Activated CD8-positive, alpha-beta T cell treated with anti-CD3 and anti-CD28 coated beads for 36 hours (primary cell): ENCODE data around the gene HOXC5. TPM values are rescaled to one million over a fixed set of nuclear protein-coding genes. Genes with fewer than 3 reads are reported as not detected.

ENCODE experiments used
- ATAC-seq: fragments of 200-7000 bp; cut with Tn5 transposase; one replicate; pipeline ENCODE4 v1.10.0; 2021; ENCODE audit warnings: mild to moderate bottlenecking, moderate library complexity
- CTCF ChIA-PET: fragments of 350-600 bp; sonication (Branson Sonifier 250); formaldehyde crosslinking; loops from one replicate; lab custom pipeline; 2021; ENCODE audit warnings: antibody characterized with exemption; lab: Charles Lee
- POLR2A ChIA-PET: fragments of 350-600 bp; sonication (Branson Sonifier 250); formaldehyde crosslinking; loops from one replicate; lab custom pipeline; 2021; ENCODE audit warnings: antibody characterized with exemption; lab: Charles Lee
- DNase-seq: peaks from one replicate; pipeline ENCODE4 v3.0.0-alpha.2; 2020
- H3K27ac Mint-ChIP-seq: one replicate; pipeline ENCODE4 v1.8.0; 2021; ENCODE audit warnings: mild to moderate bottlenecking, mixed read lengths
- H3K27me3 Mint-ChIP-seq: one replicate; pipeline ENCODE4 v1.8.0; 2021; ENCODE audit warnings: mixed read lengths
- H3K36me3 Mint-ChIP-seq: one replicate; pipeline ENCODE4 v1.8.0; 2021; ENCODE audit warnings: low read depth, mixed read lengths
- H3K4me1 Mint-ChIP-seq: one replicate; pipeline ENCODE4 v1.8.0; 2021; ENCODE audit warnings: low read depth, mixed read lengths
- H3K4me3 Mint-ChIP-seq: one replicate; pipeline ENCODE4 v1.8.0; 2021; ENCODE audit warnings: mild to moderate bottlenecking, moderate library complexity, mixed read lengths
- H3K9me3 Mint-ChIP-seq: one replicate; pipeline ENCODE4 v1.8.0; 2021; ENCODE audit warnings: mixed read lengths
- CTCF ChIP-seq: fragments of 200-600 bp; IDR thresholded peaks from one replicate; pipeline ENCODE4 v1.8.0; 2022; ENCODE audit warnings: antibody characterized with exemption, mild to moderate bottlenecking
- intact Hi-C: fragments of 100-400 bp; cut with micrococcal nuclease; formaldehyde crosslinking; loops from one replicate; pipeline ENCODE4 v1.10.0; 2022
- total RNA-seq, 2 experiments: library from RNA; stranded (reverse); gene quantifications; one replicate each; pipeline ENCODE4 v1.2.3, GENCODE V29; 2021

Gene HOXC5
- total RNA-seq, 2 experiments from 2014 or later = not detected

GRCh38 chr12:54004063-54004840 lies 28.6 kb upstream of the HOXC5 start:
- Mint-ChIP-seq H3K27ac (no peak overlapping the region), H3K4me1 (peaks cover 17% of the 10 kb centered on the region), H3K36me3 (no peaks in the 10 kb centered on the region), H3K27me3 (peaks cover 83% of the 10 kb centered on the region), H3K9me3 (no peaks in the 10 kb centered on the region), H3K4me3 (no peak overlapping the region)
- CTCF ChIA-PET = interaction anchor here (0.8 to 6.5 kb wide), 15 partner anchors 8 to 269 kb away, joined by 3 to 94 read pairs (median 8); partner anchors contain the start of genes HOXC10, HOXC5 and SMUG1
- intact Hi-C loops = no loop called here
- TF ChIP-seq CTCF = no peak
- ATAC-seq (no peak), DNase-seq (peak; percentile 51)
- POLR2A ChIA-PET = no interaction called here

GRCh38 chr12:54004841-54005530 lies 27.9 kb upstream of the HOXC5 start:
- no peaks in the 10 kb centered on the region for H3K9me3 Mint-ChIP-seq
- intact Hi-C loops = loop anchor here (5.0 kb wide), 1 partner anchor 187 kb away; no protein-coding TSS in a partner anchor
- no peaks in the 10 kb centered on the region for H3K36me3 Mint-ChIP-seq
- no peak overlapping the region for H3K27ac Mint-ChIP-seq
- DNase-seq = no peak
- ATAC-seq = no peak
- ChIA-PET POLR2A (no interaction called here), CTCF (interaction anchor here (0.8 to 6.5 kb wide), 24 partner anchors 9 to 210 kb away, joined by 3 to 94 read pairs (median 8); partner anchors contain the start of genes HOXC10, HOXC5, HOXC6 and SMUG1)
- H3K4me3 Mint-ChIP-seq = no peak overlapping the region
- no peak for TF ChIP-seq CTCF
- peaks cover 85% of the 10 kb centered on the region for H3K27me3 Mint-ChIP-seq
- peaks cover 18% of the 10 kb centered on the region for H3K4me1 Mint-ChIP-seq

- Mint-ChIP-seq H3K27me3 (peaks cover 86% of the 10 kb centered on the region), H3K36me3 (no peaks in the 10 kb centered on the region), H3K27ac (no peak overlapping the region), H3K4me3 (no peak overlapping the region), H3K9me3 (no peaks in the 10 kb centered on the region), H3K4me1 (peaks cover 17% of the 10 kb centered on the region)
- no peak for TF ChIP-seq CTCF
- ChIA-PET POLR2A (interaction anchor here (1.0 kb wide), 1 partner anchor 24 kb away, joined by 3 read pairs; no protein-coding TSS in a partner anchor), CTCF (interaction anchor here (0.6 to 6.5 kb wide), 31 partner anchors 8 to 209 kb away, joined by 3 to 94 read pairs (median 6); partner anchors contain the start of genes HOXC10, HOXC5, HOXC6 and SMUG1)
- DNase-seq (no peak), ATAC-seq (no peak)
- intact Hi-C loops = loop anchor here (5.0 kb wide), 1 partner anchor 187 kb away; no protein-coding TSS in a partner anchor
Observed at GRCh38 chr12:54005531-54005852, 27.4 kb upstream of the HOXC5 start.

- TF ChIP-seq CTCF = peak; percentile 94
- POLR2A ChIA-PET = interaction anchor here (1.0 to 1.1 kb wide), 2 partner anchors 19 to 24 kb away, joined by 3 read pairs; no protein-coding TSS in a partner anchor
- Mint-ChIP-seq H3K4me3 (peak overlapping the region; percentile 41), H3K27ac (no peak overlapping the region), H3K4me1 (peaks cover 20% of the 10 kb centered on the region), H3K27me3 (peaks cover 84% of the 10 kb centered on the region), H3K36me3 (no peaks in the 10 kb centered on the region), H3K9me3 (no peaks in the 10 kb centered on the region)
- intact Hi-C loops = loop anchor here (2.0 to 5.0 kb wide), 2 partner anchors 186 to 201 kb away; no protein-coding TSS in a partner anchor
- peak; percentile 83 for ATAC-seq
- DNase-seq = peak; percentile 90
- CTCF ChIA-PET = interaction anchor here (0.6 to 6.5 kb wide), 34 partner anchors 9 to 209 kb away, joined by 3 to 94 read pairs (median 5); partner anchors contain the start of genes HOXC10, HOXC4, HOXC5 and HOXC6
Observed at GRCh38 chr12:54005853-54006558, 26.8 kb upstream of the HOXC5 start.
